ENCODE results near the gene CYP4A11. TPM values are rescaled to one million over a fixed set of nuclear protein-coding genes. Genes with fewer than 3 reads are reported as not detected.
"Not testable (repeated sequence)": the region's sequence is repeated elsewhere in the genome, so short reads cannot be mapped to it uniquely, and the experiment has no call there.

CYP4A11 gene
- total RNA-seq, 1 experiment from 2014 or later, result not detected

DNA sequence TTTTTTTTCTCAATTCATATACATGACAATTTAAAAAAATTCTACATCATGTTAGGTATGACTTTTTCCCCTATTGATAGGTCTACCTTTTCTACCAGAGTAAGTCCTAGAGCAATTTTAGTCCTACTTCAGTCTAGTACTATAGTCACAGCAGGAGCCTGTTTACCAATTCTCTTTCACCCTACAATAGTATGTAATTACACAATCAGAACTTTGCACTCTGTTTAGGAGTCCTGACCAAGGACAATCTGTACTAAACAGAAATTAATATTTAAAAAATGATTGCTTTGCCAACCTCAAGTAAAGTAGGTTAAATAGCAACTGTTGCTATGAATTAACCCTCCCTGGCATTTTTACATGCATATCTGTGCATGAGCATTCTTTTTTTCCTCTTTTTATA is 810 bp upstream of the CYP4A11 start:
- H3K27me3 ChIP-seq, result no peaks in the 10 kb centered on the region
- H3K9me3 ChIP-seq (replicated peaks), result no peaks in the 10 kb centered on the region
- no peak overlapping the region for H3K4me3 ChIP-seq
- H3K4me1 ChIP-seq, result peaks cover 4% of the 10 kb centered on the region; the same call in 1 of the 2 replicates
- no peak for DNase-seq
- no peak overlapping the region for H3K27ac ChIP-seq
- no peaks in the 10 kb centered on the region for H3K36me3 ChIP-seq

DNA sequence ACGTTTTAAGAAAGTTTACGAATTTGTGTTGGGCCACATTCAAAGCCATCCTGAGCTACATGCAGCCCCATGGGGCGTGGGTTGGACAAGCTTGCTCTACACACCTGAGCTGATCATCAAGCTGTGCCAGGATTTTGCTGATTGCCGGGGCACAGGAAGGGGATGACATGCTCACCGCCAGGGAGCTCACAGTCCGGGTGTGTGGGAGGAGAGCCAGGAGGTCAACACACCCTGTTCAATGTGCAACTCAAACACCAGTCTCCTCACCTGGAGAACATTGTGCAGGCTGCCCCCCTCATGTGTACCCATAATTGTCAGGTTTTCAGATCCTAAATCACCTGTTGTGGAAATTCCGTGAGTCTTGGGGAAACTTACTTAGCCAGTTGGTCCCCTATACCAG is 969 bp downstream of the CYP4A11 start:
- no peaks in the 10 kb centered on the region for H3K27me3 ChIP-seq
- no peak overlapping the region for H3K27ac ChIP-seq
- H3K4me3 ChIP-seq, result no peak overlapping the region
- H3K4me1 ChIP-seq, result peaks cover 4% of the 10 kb centered on the region; the same call in 1 of the 2 replicates
- DNase-seq, result no peak
- no peaks in the 10 kb centered on the region for H3K36me3 ChIP-seq
- no peaks in the 10 kb centered on the region for H3K9me3 ChIP-seq (replicated peaks)

DNA sequence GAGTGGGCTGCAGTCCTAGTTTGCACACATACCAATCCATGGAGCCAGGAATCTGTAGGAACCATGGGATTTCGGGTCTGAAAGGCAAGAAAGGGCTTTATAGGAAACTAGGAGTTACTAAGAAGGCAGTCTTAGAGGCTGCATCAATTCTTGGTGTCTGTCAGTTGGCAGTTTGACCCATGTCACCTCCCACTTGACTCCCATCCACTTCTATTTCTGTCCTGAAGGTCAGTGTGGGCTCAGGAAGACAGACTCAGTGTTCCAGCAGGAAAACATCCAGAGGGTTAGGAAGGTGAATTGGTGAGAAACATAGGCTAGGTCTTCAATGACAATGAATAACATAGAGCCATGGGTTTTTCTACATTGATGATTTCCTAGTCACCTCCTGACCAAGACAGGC is 4.0 kb downstream of the CYP4A11 start:
- Histone ChIP-seq H3K4me3 (no peak overlapping the region), H3K27me3 (no peaks in the 10 kb centered on the region), H3K36me3 (no peaks in the 10 kb centered on the region), H3K4me1 (peaks cover 4% of the 10 kb centered on the region; the same call in 1 of the 2 replicates), H3K27ac (no peak overlapping the region), H3K9me3 (replicated peaks) (no peaks in the 10 kb centered on the region)
- DNase-seq, result no peak

DNA sequence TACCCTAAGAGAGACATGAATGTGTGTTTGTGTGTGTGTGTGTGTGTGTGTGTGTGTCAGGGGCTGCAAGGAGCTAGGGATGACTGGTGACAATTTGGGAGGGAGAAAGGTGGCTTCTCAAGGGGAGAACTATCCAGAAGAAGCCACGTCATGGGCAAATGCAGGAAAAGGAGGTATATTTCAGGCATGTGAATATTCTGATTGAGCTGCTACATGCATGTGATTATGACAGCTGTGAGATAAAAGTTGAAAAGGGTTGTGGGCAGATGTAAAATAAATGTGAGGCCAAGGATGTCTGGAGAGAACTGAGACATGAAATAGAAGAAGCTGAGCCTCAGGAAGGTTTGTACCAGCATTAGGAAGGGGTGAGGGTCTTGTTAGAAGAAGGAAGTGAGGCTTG is 4.5 kb downstream of the CYP4A11 start:
- Histone ChIP-seq H3K36me3 (no peaks in the 10 kb centered on the region), H3K9me3 (replicated peaks) (no peaks in the 10 kb centered on the region), H3K27ac (no peak overlapping the region), H3K4me1 (no peaks in the 10 kb centered on the region), H3K4me3 (no peak overlapping the region), H3K27me3 (no peaks in the 10 kb centered on the region)
- no peak for DNase-seq

DNA sequence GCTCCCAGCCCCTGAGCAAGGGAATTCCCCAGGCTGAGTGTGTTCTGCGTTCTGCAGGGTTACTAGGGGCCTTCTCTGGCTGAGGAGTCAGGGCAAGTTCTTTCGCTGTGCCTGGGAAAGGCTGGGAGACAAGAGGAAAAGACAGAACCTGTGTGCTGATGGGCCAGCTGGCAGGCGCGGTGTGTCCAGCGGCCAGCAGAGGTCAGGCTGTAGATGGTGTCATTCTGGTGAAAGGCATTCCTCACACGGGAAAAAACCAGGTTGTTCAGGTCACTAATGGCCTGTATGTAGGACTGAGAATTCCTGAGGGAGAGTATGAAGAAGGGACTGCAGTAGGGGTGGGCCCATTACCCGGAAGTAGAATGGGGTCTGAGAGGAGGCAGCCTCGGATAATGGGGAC is 6.4 kb downstream of the CYP4A11 start:
- not testable (repeated sequence) for H3K27ac ChIP-seq; H3K36me3 ChIP-seq; H3K4me1 ChIP-seq; H3K4me3 ChIP-seq; H3K9me3 ChIP-seq (replicated peaks); H3K27me3 ChIP-seq
- DNase-seq, result peak; percentile 6 to 27

DNA sequence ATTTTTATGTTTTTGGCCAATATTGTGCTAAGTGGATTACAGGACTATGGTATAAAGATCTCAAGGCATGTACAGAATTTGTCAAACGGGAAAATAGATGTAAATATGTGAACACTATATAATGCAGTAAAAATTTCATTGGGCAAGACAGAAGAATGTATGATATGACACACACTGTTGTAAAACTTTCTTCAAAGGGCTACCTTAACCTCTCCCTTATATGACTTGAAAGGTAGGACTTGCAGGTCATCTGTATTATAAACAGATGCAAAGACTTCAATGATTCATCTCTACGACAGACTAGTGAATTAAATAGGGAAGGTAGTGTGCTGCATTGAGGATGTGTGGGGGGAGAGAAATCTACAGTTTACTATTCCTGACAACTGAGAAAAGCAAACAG is 9.3 kb downstream of the CYP4A11 start:
- H3K27ac ChIP-seq; H3K4me1 ChIP-seq; DNase-seq; H3K36me3 ChIP-seq; H3K9me3 ChIP-seq (replicated peaks); H3K27me3 ChIP-seq; H3K4me3 ChIP-seq: not testable (repeated sequence)

DNA sequence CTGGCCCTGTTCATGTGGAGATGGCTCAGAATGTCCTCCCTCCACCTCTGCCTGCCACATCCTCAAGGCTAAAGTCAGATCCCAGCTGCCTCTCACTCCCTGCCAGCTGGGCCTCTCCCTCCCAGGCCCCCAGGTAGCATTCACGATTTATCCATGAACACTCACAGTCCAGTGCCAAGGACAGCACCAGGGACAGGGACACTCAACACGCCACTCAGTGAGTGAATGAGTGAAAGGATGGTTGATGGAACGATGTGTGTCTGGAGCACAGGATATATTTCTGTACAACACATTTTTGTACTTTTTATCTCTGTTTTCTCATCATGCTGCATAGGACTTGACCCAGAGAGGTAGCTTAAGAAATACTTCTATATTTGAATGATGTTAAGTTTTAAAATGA is 10.1 kb downstream of the CYP4A11 start:
- Histone ChIP-seq H3K27me3 (no peaks in the 10 kb centered on the region), H3K27ac (no peak overlapping the region), H3K9me3 (replicated peaks) (no peaks in the 10 kb centered on the region), H3K36me3 (no peaks in the 10 kb centered on the region), H3K4me1 (no peaks in the 10 kb centered on the region), H3K4me3 (no peak overlapping the region)
- DNase-seq, result no peak

DNA sequence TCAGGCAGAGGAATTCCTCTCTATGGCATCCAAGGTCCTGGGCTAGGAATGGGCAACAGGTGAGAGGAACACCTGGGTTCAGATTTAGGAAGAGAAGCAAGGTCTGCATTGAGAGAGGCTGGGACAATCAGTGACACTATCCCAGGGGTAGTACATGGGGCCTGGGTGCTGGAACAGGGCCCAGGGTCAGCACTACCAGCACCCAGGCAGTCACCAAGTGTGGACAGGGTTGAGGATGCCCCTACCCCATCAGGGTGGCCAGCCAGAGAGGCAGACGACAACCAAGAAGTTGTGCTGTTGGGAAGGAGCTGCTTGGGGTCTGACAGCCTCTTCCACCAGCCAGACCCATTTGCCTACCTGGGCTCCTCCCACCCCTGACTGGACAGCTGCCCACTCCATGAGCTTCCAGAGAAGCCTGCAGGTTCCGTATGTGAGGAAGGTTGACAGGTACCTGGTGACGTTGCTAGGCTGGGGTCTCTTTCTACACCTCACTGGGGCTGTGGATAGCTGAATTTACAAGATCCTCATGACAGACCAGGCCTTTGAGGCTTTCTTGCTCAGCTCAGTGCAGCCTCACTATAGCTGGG is 13.9 kb downstream of the CYP4A11 start:
- H3K4me1 ChIP-seq, result no peaks in the 10 kb centered on the region
- H3K27me3 ChIP-seq, result no peaks in the 10 kb centered on the region
- H3K9me3 ChIP-seq (replicated peaks), result no peaks in the 10 kb centered on the region
- no peak for DNase-seq
- no peak overlapping the region for H3K27ac ChIP-seq
- H3K36me3 ChIP-seq, result no peaks in the 10 kb centered on the region
- H3K4me3 ChIP-seq, result no peak overlapping the region

DNA sequence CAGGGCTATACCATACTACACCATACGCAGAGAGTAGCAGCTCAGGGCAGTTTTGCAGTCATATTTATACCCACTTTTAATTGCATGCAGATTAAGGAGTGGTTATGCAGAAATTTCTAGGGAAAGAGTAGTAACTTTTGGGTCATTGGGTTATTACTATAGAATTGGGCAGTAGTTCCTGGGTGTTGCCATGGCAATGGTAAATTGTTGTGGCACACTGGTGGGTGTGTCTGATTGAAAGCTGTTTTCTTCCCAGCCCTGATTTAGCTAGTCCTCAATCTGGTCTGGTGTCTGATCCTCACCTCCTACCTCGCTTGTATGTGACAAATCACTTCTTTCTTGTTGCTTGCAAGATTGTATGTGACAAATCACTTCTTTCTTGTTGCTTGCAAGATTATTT is 30.5 kb downstream of the CYP4A11 start:
- no peaks in the 10 kb centered on the region for H3K27me3 ChIP-seq
- no peaks in the 10 kb centered on the region for H3K36me3 ChIP-seq
- DNase-seq, result no peak

DNA sequence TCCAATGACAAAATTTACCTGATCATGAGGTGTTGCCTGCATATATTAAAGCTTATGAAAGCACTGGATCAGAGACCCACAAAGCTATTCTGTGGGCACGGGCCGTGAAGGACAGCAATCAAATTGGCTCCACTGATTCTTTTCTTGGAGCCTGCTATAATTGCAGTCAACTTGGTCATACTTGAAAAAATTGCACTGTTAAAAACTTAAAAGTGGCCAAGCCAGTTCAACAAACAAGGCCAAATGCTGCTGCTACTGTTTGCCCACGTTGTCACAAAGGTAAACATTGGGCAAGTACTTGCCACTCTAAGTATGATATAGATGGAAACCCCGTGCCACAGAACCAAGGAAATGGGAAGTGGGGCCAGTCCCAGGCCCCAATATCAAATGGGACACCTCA is 37.8 kb downstream of the CYP4A11 start:
- H3K4me1 ChIP-seq, result no peaks in the 10 kb centered on the region
- H3K27me3 ChIP-seq, result no peaks in the 10 kb centered on the region
- no peak overlapping the region for H3K27ac ChIP-seq
- no peaks in the 10 kb centered on the region for H3K9me3 ChIP-seq (replicated peaks)
- no peaks in the 10 kb centered on the region for H3K36me3 ChIP-seq
- DNase-seq, result no peak
- no peak overlapping the region for H3K4me3 ChIP-seq

More for the DNA sequence above, 30.5 kb downstream of the CYP4A11 start:
- H3K4me1 ChIP-seq, result no peaks in the 10 kb centered on the region
- H3K4me3 ChIP-seq, result no peak overlapping the region
- H3K27ac ChIP-seq, result no peak overlapping the region
- H3K9me3 ChIP-seq (replicated peaks), result no peaks in the 10 kb centered on the region; the same call in 1 of the 2 replicates

DNA sequence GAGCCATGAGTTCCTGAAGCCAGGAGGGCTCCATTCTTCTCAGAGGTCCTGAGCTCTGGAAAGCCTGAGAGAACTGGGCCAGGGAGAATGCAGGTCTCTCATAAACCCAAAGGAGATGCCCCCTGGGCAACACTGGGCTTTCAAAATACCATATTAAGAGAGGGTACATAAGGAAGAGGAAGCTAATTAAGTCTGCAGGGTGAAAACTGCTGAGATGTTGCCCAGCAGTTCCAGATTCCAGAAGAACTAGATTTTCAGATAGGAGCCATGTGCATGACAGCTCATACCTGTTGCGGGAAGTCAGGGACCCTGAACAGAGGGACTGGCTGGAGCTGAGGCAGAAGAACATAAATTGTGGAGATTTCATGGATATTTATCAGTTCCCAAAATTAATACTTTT is 40.9 kb downstream of the CYP4A11 start:
- Histone ChIP-seq H3K27me3 (no peaks in the 10 kb centered on the region), H3K36me3 (no peaks in the 10 kb centered on the region), H3K9me3 (replicated peaks) (no peaks in the 10 kb centered on the region), H3K27ac (no peak overlapping the region), H3K4me1 (no peaks in the 10 kb centered on the region), H3K4me3 (no peak overlapping the region)
- DNase-seq, result no peak

DNA sequence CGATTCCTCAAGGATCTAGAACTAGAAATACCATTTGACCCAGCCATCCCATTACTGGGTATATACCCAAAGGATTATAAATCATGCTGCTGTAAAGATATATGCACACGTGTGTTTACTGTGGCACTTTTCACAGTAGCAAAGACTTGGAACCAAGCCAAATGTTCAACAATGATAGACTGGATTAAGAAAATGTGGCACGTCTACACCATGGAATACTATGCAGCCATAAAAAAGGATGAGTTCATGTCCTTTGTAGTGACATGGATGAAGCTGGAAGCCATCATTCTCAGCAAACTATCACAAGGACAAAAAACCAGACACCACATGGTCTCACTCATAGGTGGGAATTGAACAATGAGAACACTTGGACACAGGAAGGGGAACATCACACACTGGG is 59.6 kb downstream of the CYP4A11 start:
- DNase-seq; H3K9me3 ChIP-seq (replicated peaks); H3K27ac ChIP-seq: not testable (repeated sequence)

More for the DNA sequence above, 59.6 kb downstream of the CYP4A11 start:
- not testable (repeated sequence) for H3K4me3 ChIP-seq, H3K27me3 ChIP-seq, H3K36me3 ChIP-seq, H3K4me1 ChIP-seq

Other genes starting within 250 kb of the CYP4A11 start
- 46.7 and 50.3 TPM in 2 replicates for gene EFCAB14, start 222.4 kb downstream of the CYP4A11 start, total RNA-seq (2014; rRNA removed; shearing (Covaris generic))
- not detected in 2 replicates for gene CYP4B1, start 142.4 kb downstream of the CYP4A11 start, total RNA-seq (2014; rRNA removed; shearing (Covaris generic))
- not detected in 2 replicates for gene CYP4X1, start 82.2 kb upstream of the CYP4A11 start, total RNA-seq (2014; rRNA removed; shearing (Covaris generic))
- not detected in 2 replicates for gene CYP4Z1, start 125.8 kb upstream of the CYP4A11 start, total RNA-seq (2014; rRNA removed; shearing (Covaris generic))
- not detected in 2 replicates for gene CYP4A22, start 196.0 kb upstream of the CYP4A11 start, total RNA-seq (2014; rRNA removed; shearing (Covaris generic))
- not detected in 2 replicates for gene PDZK1IP1, start 248.6 kb upstream of the CYP4A11 start, total RNA-seq (2014; rRNA removed; shearing (Covaris generic))

Data from SJCRH30 (cell line).